AG09319 (cell line): Measurements from ENCODE around the gene RABEPK.
"Not testable (repeated sequence)": the region's sequence is repeated elsewhere in the genome, so short reads cannot be mapped to it uniquely, and the experiment has no call there.

Experiments
- DNase-seq: peaks from one replicate; pipeline ENCODE4 v3.0.0-alpha.2; 2010; ENCODE audit warnings: low read depth; ENCODE audit errors: extremely low read depth
- CTCF ChIP-seq: IDR thresholded peaks from 2 replicates; pipeline ENCODE4 v1.5.1; 2011; ENCODE audit warnings: low read depth, mild to moderate bottlenecking, inconsistent platforms, low read length, moderate library complexity

RABEPK gene

DNA sequence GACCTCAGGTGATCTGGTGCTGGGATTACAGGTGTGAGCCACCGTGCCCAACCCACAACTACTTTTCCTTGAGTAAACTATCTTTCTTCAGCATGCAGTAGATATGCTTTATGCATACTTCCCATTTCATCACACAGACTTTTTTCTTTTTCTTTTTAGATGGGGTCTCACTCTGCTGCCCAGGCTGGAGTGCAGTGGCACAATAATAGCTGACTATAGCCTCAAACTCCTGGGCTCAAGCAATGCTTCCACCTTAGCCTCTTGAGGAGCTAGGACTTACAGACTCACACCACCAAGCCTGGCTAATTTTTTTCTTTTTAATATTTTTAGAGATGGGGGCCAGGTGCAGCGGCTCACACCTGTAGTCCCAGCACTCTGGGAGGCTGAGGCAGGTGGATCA, 33.6 kb upstream of the RABEPK start:
- TF ChIP-seq CTCF, result no peak

GRCh38 chr9:125169895-125170294, 30.4 kb upstream of the RABEPK start:
- DNase-seq, result no peak
- no peak for TF ChIP-seq CTCF

More for the DNA sequence above, 33.6 kb upstream of the RABEPK start:
- no peak for DNase-seq

DNA sequence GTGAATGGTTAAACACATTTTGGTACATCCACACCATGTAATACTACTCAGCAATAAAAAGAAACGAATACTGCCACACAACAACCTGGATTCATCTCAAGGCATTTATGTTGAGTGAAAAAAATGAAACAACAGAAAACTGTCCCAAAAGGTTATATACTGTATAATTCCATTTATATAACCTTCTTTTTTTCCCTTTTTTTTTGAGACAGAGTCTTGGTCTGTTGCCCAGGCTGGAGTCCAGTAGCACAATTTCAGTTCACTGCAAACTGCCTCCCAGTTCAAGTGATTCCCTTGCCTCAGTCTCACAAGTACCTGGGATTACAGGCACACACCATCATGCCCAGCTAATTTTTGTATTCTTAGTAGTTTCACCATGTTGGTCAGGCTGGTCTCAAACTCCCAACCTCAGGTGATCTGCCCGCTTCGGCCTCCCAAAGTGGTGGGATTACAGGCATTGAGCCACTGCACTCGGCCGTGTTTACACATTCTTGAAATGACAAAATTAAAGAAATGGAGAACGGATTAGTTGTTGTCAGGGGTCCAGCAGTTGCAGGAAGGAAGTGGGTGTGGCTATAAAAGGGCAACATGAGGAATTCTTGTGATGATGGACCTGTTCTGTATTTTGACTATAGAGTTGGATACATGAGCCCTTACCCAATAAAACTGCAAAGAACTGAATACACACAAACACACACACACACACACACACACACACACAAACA, 28.1 kb upstream of the RABEPK start:
- DNase-seq, result peak; percentile 16
- no peak for TF ChIP-seq CTCF

GRCh38 chr9:125176636-125177035, 23.7 kb upstream of the RABEPK start:
- no peak for DNase-seq
- TF ChIP-seq CTCF, result no peak

DNA sequence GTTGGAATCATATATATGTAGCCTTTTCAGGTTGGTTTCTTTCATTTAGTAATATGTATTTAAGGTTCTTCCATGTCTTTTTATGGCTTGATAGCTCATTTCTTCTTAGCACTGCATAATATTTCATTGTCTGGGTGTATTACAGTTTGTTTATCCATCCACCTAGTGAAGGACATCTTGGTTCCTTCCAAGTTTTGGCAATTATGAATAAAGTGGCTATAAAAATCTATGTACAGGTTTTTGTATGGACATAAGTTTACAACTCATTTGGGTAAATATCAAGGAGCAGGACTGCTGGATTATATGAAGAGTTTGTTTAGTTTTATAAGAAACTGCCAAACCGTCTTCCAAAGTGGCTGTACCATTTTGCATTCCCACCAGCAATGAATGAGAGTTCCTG, 22.5 kb upstream of the RABEPK start:
- DNase-seq, result no peak
- no peak for TF ChIP-seq CTCF

DNA sequence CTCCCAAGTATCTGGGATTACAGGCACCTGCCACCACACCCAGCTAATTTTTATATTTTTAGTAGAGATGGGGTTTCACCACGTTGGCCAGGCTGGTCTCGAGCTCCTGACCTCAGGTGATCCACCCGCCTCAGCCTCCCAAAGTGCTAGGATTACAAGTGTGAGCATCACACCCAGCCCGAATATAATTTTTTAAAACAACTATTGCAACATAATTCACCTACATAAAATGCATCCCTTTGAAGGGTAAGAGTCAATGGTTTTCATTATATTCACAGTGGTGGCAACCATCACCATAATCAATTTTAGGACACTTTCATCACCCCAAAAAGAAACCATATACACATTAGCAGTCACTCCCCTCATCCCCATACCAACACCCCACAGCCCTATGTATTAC, 20.6 kb upstream of the RABEPK start:
- not testable (repeated sequence) for DNase-seq

DNA sequence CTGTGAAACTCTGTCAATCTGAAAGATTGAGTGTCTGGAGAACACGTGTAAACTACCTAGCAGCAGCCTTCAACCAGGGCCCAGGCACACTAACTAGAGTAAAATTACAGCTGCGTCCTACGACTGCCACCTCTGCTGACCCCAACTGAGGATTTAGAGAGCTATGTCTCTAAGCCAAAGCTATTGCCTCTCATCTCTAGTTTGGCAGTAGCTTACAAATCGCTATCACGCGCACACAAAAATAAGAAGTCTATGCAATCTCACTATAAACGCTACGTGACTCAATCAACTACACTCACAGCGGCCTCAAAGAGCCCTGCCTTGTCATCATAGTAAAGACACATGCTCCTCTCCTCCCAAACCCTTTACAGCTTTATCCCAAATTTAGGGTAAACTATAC, 19.5 kb upstream of the RABEPK start:
- no peak for DNase-seq
- no peak for TF ChIP-seq CTCF

GRCh38 chr9:125181756-125182155, 18.6 kb upstream of the RABEPK start:
- not testable (repeated sequence) for DNase-seq
